ENCODE results near the gene ARL16.

Gene ARL16

DNA sequence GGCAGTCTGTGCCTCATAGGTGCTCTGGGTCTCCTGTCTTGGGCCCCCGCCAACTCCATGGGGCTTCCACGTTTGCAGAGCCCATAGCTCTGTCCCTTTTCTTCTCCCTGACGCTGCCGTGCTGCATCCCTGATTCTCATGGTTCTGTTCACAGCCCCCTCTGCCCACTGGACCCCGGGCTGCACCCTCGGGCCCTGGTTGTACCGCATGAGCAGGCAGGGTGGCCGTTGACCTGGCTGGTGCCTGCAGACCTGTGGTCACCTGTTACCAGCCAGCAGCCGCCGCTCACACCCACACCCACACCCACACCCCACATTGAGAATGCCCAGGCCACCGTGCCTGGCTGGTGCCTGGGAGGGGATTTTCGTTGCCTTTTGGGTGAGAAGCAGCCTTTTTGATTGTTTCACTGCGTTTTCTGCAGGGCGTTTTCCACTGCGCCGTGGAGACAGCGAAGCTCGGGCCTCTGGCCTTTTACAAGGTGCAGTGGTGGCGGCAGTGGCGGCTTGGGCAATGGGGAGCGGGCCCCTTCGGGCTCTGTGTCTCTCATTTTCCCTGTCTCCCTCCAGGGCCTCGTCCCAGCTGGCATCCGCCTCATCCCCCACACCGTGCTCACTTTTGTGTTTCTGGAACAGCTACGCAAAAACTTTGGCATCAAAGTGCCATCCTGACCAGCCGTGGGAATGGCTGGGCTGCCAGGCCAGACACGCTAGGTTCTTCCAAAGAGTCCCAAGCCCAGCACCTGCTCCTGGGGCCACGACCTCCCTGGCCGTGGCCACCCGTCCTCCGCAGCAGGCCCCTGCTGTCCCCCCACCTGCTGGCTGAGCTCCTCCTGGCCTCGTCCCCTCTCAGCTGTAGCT, 36.0 kb upstream of the ARL16 start:
- DNase-seq: no peak
- Histone ChIP-seq H3K4me2 (ENCODE audit: low read length, poor library complexity, severe bottlenecking) (no peak overlapping the region), H2AK5ac (ENCODE audit: low read length, severe bottlenecking) (no peak overlapping the region), H2BK15ac (ENCODE audit: low read depth, poor library complexity, severe bottlenecking) (no peak overlapping the region), H4K91ac (ENCODE audit: low read length) (no peak overlapping the region), H3K23ac (ENCODE audit: low read length in 2 of 2) (no peak overlapping the region), H3K4me3 (ENCODE audit: insufficient read depth in 1 of 2, low read depth in 1 of 2, low read length in 2 of 2) (no peak overlapping the region), H4K8ac (ENCODE audit: low read length) (no peak overlapping the region), H3K27ac (ENCODE audit: low read length, poor library complexity, severe bottlenecking) (no peak overlapping the region), H2BK12ac (ENCODE audit: low read length in 2 of 2) (no peak overlapping the region), H3K9ac (ENCODE audit: low read length) (no peak overlapping the region), H2BK5ac (ENCODE audit: low read depth, low read length, poor library complexity, severe bottlenecking) (no peak overlapping the region), H3K18ac (ENCODE audit: low read depth in 1 of 2, low read length in 2 of 2) (no peak overlapping the region), H3K4me1 (ENCODE audit: control insufficient read depth, insufficient read depth, low read depth, low read length) (peaks cover 10% of the 10 kb centered on the region), H2AFZ (ENCODE audit: low read depth, low read length) (no peak overlapping the region), H3K36me3 (ENCODE audit: control insufficient read depth in 1 of 2, insufficient read depth in 2 of 2, low read depth in 1 of 2, low read length in 2 of 2) (peaks cover 0 to 54% of the 10 kb centered on the region in 2 experiments), H3K9me3 (ENCODE audit: control insufficient read depth, low read length) (no peaks in the 10 kb centered on the region), H3K27me3 (ENCODE audit: control insufficient read depth in 1 of 2, insufficient read depth in 1 of 2, low read length in 2 of 2) (no peaks in the 10 kb centered on the region), H3K14ac (ENCODE audit: low read length in 2 of 2) (no peak overlapping the region), H3K4ac (ENCODE audit: low read depth in 1 of 2, low read length in 2 of 2) (no peak overlapping the region), H2BK120ac (ENCODE audit: low read depth, low read length) (no peak overlapping the region), H3K79me1 (replicated peaks; ENCODE audit: low read length, poor library complexity, severe bottlenecking) (peaks cover 4% of the 10 kb centered on the region)
- WGBS: 93% methylated on average over 33 of the region's 33 CpGs

DNA sequence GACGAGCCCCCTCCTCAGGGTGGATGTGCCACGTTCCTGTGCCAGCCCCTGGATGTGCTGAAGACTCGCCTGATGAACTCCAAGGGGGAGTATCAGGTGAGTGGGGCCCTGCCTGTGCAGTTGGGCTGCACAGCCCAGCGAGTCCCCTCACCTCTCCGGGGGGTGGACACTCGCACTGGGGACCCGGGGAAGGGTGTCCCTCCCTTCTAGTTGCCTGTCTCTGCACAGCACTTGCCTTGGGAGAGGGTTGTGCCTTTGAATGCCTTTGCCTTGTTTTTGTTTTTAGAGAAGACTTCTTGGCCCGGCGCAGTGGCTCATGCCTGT, 34.1 kb upstream of the ARL16 start:
- WGBS: 94% methylated on average over 9 of the region's 9 CpGs

DNA sequence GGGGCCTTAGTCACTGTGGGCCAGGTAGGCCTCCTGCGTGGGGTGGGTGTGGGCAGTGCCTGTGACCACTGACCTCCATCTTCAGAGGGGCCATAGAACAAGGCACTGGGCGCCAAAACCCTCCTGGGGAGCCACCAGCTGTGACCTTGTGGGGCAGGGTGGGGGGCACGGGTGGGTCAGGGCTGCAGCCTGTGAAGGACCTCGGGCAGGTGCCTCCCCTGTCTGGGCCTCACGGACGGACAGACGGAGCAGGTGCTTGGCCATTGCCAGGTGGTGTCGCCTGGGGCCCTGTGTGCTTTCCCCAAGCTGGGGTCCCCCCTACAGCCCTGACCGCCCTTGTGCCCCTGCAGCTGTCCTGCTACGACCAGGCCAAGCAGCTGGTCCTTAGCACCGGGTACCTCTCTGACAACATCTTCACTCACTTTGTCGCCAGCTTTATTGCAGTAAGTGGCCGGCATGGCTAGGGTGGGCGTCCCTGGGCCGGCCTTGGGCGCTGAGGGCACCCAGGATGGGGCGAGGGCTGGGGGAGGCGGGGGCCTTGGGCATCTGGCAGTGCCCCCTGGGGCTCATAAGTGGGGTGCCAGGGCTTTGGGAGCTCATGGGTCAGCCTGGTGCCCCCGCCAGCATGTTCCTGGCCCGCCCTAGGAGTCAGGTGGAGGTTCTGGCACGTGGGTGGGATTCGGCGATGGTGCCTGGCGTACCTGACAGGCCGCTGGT, 33.6 kb upstream of the ARL16 start:
- no peak overlapping the region for H3K14ac ChIP-seq (ENCODE audit: low read length in 2 of 2)
- no peak overlapping the region for H3K4me2 ChIP-seq (ENCODE audit: low read length, poor library complexity, severe bottlenecking)
- H4K8ac ChIP-seq (ENCODE audit: low read length): no peak overlapping the region
- H3K4me3 ChIP-seq (ENCODE audit: insufficient read depth in 1 of 2, low read depth in 1 of 2, low read length in 2 of 2): no peak overlapping the region
- no peak overlapping the region for H3K9ac ChIP-seq (ENCODE audit: low read length)
- no peak overlapping the region for H2AFZ ChIP-seq (ENCODE audit: low read depth, low read length)
- no peak overlapping the region for H3K4ac ChIP-seq (ENCODE audit: low read depth in 1 of 2, low read length in 2 of 2)
- H2BK12ac ChIP-seq (ENCODE audit: low read length in 2 of 2): no peak overlapping the region
- H3K27ac ChIP-seq (ENCODE audit: low read length, poor library complexity, severe bottlenecking): no peak overlapping the region
- no peak overlapping the region for H2AK5ac ChIP-seq (ENCODE audit: low read length, severe bottlenecking)
- 98% methylated on average over 25 of the region's 25 CpGs for WGBS
- no peak for DNase-seq
- H3K36me3 ChIP-seq (ENCODE audit: control insufficient read depth in 1 of 2, insufficient read depth in 2 of 2, low read depth in 1 of 2, low read length in 2 of 2): peaks cover 0 to 56% of the 10 kb centered on the region in 2 experiments
- no peak overlapping the region for H2BK120ac ChIP-seq (ENCODE audit: low read depth, low read length)
- no peaks in the 10 kb centered on the region for H3K9me3 ChIP-seq (ENCODE audit: control insufficient read depth, low read length)
- no peak overlapping the region for H3K18ac ChIP-seq (ENCODE audit: low read depth in 1 of 2, low read length in 2 of 2)
- peaks cover 12% of the 10 kb centered on the region for H3K79me1 ChIP-seq (replicated peaks; ENCODE audit: low read length, poor library complexity, severe bottlenecking)
- H3K23ac ChIP-seq (ENCODE audit: low read length in 2 of 2): no peak overlapping the region
- no peaks in the 10 kb centered on the region for H3K27me3 ChIP-seq (ENCODE audit: control insufficient read depth in 1 of 2, insufficient read depth in 1 of 2, low read length in 2 of 2)
- H4K91ac ChIP-seq (ENCODE audit: low read length): no peak overlapping the region
- no peak overlapping the region for H2BK5ac ChIP-seq (ENCODE audit: low read depth, low read length, poor library complexity, severe bottlenecking)
- no peak overlapping the region for H2BK15ac ChIP-seq (ENCODE audit: low read depth, poor library complexity, severe bottlenecking)
- peaks cover 19% of the 10 kb centered on the region for H3K4me1 ChIP-seq (ENCODE audit: control insufficient read depth, insufficient read depth, low read depth, low read length)

More for the DNA sequence above, 34.1 kb upstream of the ARL16 start:
- H3K23ac ChIP-seq (ENCODE audit: low read length in 2 of 2): no peak overlapping the region
- DNase-seq: no peak
- peaks cover 21% of the 10 kb centered on the region for H3K4me1 ChIP-seq (ENCODE audit: control insufficient read depth, insufficient read depth, low read depth, low read length)
- H3K14ac ChIP-seq (ENCODE audit: low read length in 2 of 2): no peak overlapping the region
- no peak overlapping the region for H2BK120ac ChIP-seq (ENCODE audit: low read depth, low read length)
- H3K27ac ChIP-seq (ENCODE audit: low read length, poor library complexity, severe bottlenecking): no peak overlapping the region
- H2BK5ac ChIP-seq (ENCODE audit: low read depth, low read length, poor library complexity, severe bottlenecking): no peak overlapping the region
- no peak overlapping the region for H3K4me2 ChIP-seq (ENCODE audit: low read length, poor library complexity, severe bottlenecking)
- H3K9ac ChIP-seq (ENCODE audit: low read length): no peak overlapping the region
- H3K27me3 ChIP-seq (ENCODE audit: control insufficient read depth in 1 of 2, insufficient read depth in 1 of 2, low read length in 2 of 2): no peaks in the 10 kb centered on the region
- H3K4me3 ChIP-seq (ENCODE audit: insufficient read depth in 1 of 2, low read depth in 1 of 2, low read length in 2 of 2): no peak overlapping the region
- H2BK15ac ChIP-seq (ENCODE audit: low read depth, poor library complexity, severe bottlenecking): no peak overlapping the region
- H2BK12ac ChIP-seq (ENCODE audit: low read length in 2 of 2): no peak overlapping the region
- no peak overlapping the region for H4K8ac ChIP-seq (ENCODE audit: low read length)
- H3K79me1 ChIP-seq (replicated peaks; ENCODE audit: low read length, poor library complexity, severe bottlenecking): peaks cover 12% of the 10 kb centered on the region
- no peak overlapping the region for H2AFZ ChIP-seq (ENCODE audit: low read depth, low read length)
- H3K9me3 ChIP-seq (ENCODE audit: control insufficient read depth, low read length): no peaks in the 10 kb centered on the region
- no peak overlapping the region for H2AK5ac ChIP-seq (ENCODE audit: low read length, severe bottlenecking)
- no peak overlapping the region for H3K18ac ChIP-seq (ENCODE audit: low read depth in 1 of 2, low read length in 2 of 2)
- H4K91ac ChIP-seq (ENCODE audit: low read length): no peak overlapping the region
- H3K36me3 ChIP-seq (ENCODE audit: control insufficient read depth in 1 of 2, insufficient read depth in 2 of 2, low read depth in 1 of 2, low read length in 2 of 2): peaks cover 0 to 56% of the 10 kb centered on the region in 2 experiments
- H3K4ac ChIP-seq (ENCODE audit: low read depth in 1 of 2, low read length in 2 of 2): no peak overlapping the region

DNA sequence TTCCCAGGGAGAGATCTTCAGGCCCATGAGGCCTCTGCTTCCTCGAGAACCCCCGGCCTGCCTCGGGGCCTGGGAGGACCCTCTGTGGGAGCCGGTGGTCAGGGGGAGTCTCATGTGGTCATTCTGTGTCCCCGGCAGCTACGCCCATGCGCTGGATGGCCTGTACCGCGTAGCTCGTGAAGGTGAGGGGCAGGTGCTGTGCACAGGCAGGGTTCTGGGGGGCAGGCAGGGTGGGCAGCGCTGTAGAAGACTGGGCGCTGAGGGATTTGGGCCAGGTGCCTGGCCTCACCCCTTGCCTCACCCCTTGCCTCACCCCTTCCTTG, 33.0 kb upstream of the ARL16 start:
- no peak overlapping the region for H2BK12ac ChIP-seq (ENCODE audit: low read length in 2 of 2)
- peaks cover 12% of the 10 kb centered on the region for H3K79me1 ChIP-seq (replicated peaks; ENCODE audit: low read length, poor library complexity, severe bottlenecking)
- 98% methylated on average over 12 of the region's 12 CpGs for WGBS
- no peak overlapping the region for H3K27ac ChIP-seq (ENCODE audit: low read length, poor library complexity, severe bottlenecking)
- H2BK15ac ChIP-seq (ENCODE audit: low read depth, poor library complexity, severe bottlenecking): no peak overlapping the region
- no peak overlapping the region for H4K91ac ChIP-seq (ENCODE audit: low read length)
- no peak for DNase-seq
- no peak overlapping the region for H3K14ac ChIP-seq (ENCODE audit: low read length in 2 of 2)
- no peak overlapping the region for H3K4ac ChIP-seq (ENCODE audit: low read depth in 1 of 2, low read length in 2 of 2)
- no peak overlapping the region for H3K18ac ChIP-seq (ENCODE audit: low read depth in 1 of 2, low read length in 2 of 2)
- no peak overlapping the region for H3K4me3 ChIP-seq (ENCODE audit: insufficient read depth in 1 of 2, low read depth in 1 of 2, low read length in 2 of 2)
- H2BK120ac ChIP-seq (ENCODE audit: low read depth, low read length): no peak overlapping the region
- H3K27me3 ChIP-seq (ENCODE audit: control insufficient read depth in 1 of 2, insufficient read depth in 1 of 2, low read length in 2 of 2): no peaks in the 10 kb centered on the region
- H3K9ac ChIP-seq (ENCODE audit: low read length): no peak overlapping the region
- H2BK5ac ChIP-seq (ENCODE audit: low read depth, low read length, poor library complexity, severe bottlenecking): no peak overlapping the region
- H3K36me3 ChIP-seq (ENCODE audit: control insufficient read depth in 1 of 2, insufficient read depth in 2 of 2, low read depth in 1 of 2, low read length in 2 of 2): peaks cover 0 to 56% of the 10 kb centered on the region in 2 experiments
- H2AFZ ChIP-seq (ENCODE audit: low read depth, low read length): no peak overlapping the region
- H4K8ac ChIP-seq (ENCODE audit: low read length): no peak overlapping the region
- H3K4me1 ChIP-seq (ENCODE audit: control insufficient read depth, insufficient read depth, low read depth, low read length): peaks cover 19% of the 10 kb centered on the region
- no peak overlapping the region for H2AK5ac ChIP-seq (ENCODE audit: low read length, severe bottlenecking)
- H3K23ac ChIP-seq (ENCODE audit: low read length in 2 of 2): no peak overlapping the region
- no peaks in the 10 kb centered on the region for H3K9me3 ChIP-seq (ENCODE audit: control insufficient read depth, low read length)
- H3K4me2 ChIP-seq (ENCODE audit: low read length, poor library complexity, severe bottlenecking): no peak overlapping the region

All from mesenchymal stem cell (in vitro differentiated cells and primary cell).